OCI-LY7 (cell line): ENCODE measurements around the gene IL18R1.

Experiments
- EZH2phosphoT487 ChIP-seq: fragments of 200-600 bp; sonication (generic); IDR thresholded peaks from 2 replicates; pipeline ENCODE4 v1.6.1; 2018; ENCODE audit warnings: low read depth, borderline replicate concordance, mild to moderate bottlenecking, mixed run types, antibody characterized with exemption, low read length, moderate library complexity, mixed read lengths
- TF ChIP-seq, protein P1 (sequence below): fragments of 200-600 bp; sonication (generic); conservative IDR thresholded peaks from 2 replicates; pipeline ENCODE4 v1.5.1; 2014; ENCODE audit warnings: mild to moderate bottlenecking, antibody characterized with exemption, low read length, moderate library complexity, mixed read lengths

DNA sequence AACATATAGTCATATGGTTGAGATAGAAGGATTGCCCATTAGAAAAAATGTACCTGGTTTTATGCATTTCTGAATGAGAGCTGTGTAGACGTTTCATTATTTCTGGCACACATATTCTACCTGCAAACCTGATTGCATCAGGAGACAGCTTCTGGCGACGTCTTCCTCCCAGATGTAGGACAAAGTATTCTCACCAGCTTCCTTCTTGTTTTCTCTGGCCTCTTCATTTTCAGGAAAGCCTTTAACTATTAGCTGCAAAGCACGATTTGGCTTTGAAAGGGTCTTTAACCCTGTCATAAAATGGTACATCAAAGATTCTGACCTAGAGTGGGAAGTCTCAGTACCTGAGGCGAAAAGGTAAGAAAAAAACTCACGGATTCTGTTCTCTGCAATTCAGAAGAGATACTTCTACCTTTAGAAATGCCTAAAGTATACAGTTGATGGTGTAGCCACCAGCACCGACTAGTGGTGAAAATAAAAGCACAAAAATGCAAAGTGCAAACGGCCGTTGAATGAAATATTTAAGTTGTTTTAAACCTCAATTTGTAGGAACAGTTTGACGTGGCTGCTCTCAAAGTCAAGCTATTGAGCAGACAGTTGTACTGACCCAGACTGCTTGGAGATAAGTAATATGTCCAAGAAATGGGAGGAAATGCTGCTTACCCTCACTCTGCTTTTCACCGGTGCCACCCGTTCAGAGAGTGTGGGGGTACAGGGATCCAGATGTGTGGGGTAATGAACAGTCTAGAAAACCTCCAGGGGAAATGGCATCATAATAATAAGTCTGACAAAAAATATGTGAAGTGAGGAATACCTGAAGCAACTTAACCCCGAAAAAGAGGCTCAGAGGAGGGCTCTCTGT is 87.6 kb downstream of the IL18R1 start:
- TF ChIP-seq, protein P1, sequence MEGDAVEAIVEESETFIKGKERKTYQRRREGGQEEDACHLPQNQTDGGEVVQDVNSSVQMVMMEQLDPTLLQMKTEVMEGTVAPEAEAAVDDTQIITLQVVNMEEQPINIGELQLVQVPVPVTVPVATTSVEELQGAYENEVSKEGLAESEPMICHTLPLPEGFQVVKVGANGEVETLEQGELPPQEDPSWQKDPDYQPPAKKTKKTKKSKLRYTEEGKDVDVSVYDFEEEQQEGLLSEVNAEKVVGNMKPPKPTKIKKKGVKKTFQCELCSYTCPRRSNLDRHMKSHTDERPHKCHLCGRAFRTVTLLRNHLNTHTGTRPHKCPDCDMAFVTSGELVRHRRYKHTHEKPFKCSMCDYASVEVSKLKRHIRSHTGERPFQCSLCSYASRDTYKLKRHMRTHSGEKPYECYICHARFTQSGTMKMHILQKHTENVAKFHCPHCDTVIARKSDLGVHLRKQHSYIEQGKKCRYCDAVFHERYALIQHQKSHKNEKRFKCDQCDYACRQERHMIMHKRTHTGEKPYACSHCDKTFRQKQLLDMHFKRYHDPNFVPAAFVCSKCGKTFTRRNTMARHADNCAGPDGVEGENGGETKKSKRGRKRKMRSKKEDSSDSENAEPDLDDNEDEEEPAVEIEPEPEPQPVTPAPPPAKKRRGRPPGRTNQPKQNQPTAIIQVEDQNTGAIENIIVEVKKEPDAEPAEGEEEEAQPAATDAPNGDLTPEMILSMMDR = peak; percentile 74
- no peak for TF ChIP-seq EZH2phosphoT487
